SK-MEL-5 (cell line): ENCODE data around the gene CDHR2. TPM values are rescaled to one million over a fixed set of nuclear protein-coding genes. Genes with fewer than 3 reads are reported as not detected.

Experiments
- DNase-seq: peaks from one replicate; pipeline ENCODE4 v3.0.0-alpha.2; 2016; ENCODE audit warnings: low read depth, low spot score
- in situ Hi-C: cut with HindIII; loops from 2 replicates; pipeline ENCODE4 v1.10.0; 2016; ENCODE audit warnings: low sequenced_read_pairs, high pct_unique_total_duplicates, low pct_unique_long_range_greater_than_20kb
- small RNA-seq, 2 experiments: library from RNA; depleted of rRNA; stranded (forward); fragments of <200 nt; gene quantifications; one replicate each; pipeline ENCODE3, GENCODE V24; 2014
- total RNA-seq: library from RNA; depleted of rRNA; stranded (reverse); fragments of >200 nt; shearing (Covaris generic); gene quantifications from 2 replicates; pipeline ENCODE4 v1.2.3, GENCODE V29; 2014; rRNA removed

The CDHR2 gene
- total RNA-seq, 1 experiment from 2014 or later, result not detected

DNA sequence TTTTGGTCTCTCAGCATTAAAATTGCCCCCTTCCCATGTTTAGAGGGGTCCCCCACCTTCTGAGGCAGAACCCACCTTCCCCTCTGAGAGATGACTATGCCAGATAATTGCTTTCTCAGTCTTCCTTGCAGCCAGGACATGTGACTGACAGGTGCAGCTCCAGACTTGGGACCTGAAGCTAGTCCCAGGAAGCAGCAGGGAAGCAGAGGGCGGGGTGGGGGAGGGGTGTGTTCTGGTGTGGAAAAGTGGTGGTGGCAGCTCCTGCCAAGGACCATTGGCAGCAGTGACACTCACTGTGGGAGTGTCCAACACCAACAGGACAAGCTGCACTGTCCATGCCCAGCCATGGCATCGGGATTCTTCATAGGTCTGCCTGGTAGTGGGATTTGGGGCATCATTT is 83.6 kb downstream of the CDHR2 start:
- in situ Hi-C loops, result no loop called here
- DNase-seq, result no peak

DNA sequence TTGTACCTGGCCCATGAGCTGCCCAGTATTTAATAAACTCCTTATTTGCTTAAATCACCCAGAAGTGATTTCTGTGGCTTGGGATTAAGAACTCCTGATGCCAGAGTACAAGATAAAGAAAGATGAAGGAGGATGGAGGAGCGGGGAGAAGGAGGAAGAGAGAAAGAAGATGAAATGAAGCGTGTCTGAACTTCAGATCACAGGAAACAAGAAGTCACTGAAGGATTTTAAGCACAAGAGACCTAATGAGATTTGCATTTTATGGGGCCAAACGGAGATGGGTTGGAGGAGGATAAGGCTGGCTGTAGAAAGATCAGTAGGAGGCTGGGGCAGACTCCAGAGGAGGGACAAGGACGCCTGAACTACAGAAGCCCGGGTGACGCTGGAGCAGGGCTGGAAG is 84.5 kb downstream of the CDHR2 start:
- DNase-seq, result no peak
- in situ Hi-C loops, result no loop called here

DNA sequence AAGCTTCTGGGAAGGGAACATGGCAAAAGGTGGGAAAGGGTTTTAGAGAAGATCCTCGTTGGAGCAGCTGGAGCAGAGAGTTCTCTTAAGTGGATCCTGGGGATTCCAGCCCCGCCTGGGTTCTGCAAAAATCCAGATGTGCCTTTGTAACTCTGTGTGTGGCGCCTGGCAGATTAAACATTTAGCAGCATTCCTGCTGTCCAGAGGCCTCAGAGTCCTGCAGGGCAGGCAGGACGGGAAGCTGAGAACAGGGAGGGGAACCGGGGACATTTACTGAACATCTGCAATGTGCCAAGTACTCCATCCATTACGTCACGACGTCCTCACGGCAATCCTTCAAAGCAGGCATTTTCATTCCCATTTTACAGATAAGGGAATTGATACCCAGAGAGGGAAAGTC is 87.3 kb downstream of the CDHR2 start:
- in situ Hi-C loops, result no loop called here
- no peak for DNase-seq

DNA sequence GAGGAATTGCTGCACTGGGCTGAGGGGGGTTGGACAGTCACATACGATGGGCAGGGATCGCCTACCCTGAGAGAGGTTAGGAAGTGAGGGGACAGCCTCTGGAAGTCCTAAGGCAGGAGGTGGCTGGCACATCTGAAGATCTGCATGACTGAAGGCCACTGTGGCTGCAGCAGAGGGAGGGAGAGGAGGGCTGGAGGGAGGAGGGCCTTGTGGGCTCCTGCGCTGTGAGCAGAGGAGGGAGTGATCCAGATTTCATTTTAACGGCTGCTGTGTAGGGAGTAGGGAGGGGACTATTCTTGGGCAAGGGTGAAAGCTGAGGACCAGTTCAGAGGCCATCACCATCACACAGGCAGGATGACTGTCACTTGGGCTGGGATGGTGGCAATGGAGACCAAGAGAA is 88.4 kb downstream of the CDHR2 start:
- in situ Hi-C loops, result no loop called here

DNA sequence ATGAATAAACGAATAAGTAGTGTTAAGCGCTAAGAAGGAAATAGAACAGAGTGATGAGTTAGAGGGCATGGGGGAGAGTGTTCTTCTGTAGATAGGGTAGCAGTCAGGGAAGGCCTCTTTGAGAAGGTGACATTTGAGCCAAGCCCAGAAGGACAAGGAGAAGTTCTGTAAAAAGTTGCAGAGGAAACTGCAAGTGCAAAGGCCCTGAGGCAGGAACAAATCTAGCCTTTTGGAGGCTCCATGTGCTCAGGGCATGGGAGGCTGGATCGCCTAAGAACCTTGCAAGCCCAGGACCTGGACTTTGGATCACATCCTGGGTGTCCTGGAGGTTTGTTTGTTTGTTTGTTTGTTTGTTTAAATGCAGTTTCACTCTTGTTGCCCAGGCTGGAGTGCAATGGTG is 89.3 kb downstream of the CDHR2 start:
- in situ Hi-C loops, result no loop called here
- no peak for DNase-seq

More for the DNA sequence above, 88.4 kb downstream of the CDHR2 start:
- DNase-seq, result no peak

DNA sequence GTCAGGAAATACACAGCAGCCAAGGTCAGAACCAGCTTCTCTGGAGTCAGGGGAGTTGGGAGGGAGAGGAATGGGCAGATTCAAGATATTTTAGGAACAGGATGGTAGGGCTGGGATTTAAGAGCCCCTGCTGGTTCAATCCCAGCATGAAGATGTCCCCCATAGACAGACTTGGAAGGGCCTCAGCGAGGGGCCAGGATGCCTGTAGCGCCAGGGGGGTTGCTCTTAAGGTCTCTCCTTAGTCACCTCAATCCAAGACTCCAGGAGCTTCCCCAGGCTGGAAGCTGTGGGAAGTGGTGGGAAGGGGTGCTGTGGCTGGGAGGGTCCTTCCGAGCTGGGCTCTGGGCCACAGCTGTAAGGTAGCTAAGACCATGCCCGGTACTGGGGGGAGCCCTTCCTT is 90.1 kb downstream of the CDHR2 start:
- in situ Hi-C loops, result no loop called here

DNA sequence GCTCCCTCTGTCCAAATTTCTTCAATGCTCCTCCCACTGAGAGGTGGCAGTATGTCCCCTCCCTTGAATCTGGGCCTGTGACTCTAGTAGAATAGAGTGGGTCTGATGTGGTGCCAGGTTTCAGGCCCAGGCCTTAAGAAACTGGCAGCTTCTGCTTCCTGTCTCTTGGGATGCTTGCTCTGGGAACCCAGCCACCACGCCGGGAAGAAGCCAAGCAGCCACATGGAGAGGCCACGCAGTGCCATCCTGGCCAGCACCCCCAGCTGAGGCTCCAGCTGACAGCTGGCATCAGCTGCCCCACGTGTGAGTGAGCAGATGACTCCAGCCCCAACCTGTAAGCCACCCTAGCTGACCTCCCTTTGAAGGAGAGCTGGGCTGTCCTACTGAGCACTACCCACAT is 90.8 kb downstream of the CDHR2 start:
- no peak for DNase-seq
- in situ Hi-C loops, result no loop called here

More for the DNA sequence above, 90.1 kb downstream of the CDHR2 start:
- no peak for DNase-seq

DNA sequence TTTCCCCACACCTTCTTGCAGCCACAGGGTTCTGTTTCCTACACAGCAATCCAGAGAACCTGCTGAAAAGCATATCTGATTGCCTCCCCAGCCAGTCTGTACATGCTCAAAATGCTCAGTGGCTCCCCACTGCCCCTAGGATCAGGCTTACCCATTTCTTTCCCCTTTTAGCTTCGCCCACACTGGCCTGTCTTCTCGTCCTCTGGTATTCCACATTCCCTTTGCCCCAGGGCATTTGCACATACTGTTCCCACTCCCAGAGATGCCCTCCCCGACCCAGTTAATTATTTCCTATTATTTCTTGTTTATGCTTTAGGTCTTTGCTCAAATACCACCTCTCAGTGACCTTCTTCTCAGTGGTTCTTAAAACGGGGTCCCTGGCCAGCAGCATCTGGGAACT is 91.5 kb downstream of the CDHR2 start:
- DNase-seq, result no peak
- in situ Hi-C loops, result no loop called here

DNA sequence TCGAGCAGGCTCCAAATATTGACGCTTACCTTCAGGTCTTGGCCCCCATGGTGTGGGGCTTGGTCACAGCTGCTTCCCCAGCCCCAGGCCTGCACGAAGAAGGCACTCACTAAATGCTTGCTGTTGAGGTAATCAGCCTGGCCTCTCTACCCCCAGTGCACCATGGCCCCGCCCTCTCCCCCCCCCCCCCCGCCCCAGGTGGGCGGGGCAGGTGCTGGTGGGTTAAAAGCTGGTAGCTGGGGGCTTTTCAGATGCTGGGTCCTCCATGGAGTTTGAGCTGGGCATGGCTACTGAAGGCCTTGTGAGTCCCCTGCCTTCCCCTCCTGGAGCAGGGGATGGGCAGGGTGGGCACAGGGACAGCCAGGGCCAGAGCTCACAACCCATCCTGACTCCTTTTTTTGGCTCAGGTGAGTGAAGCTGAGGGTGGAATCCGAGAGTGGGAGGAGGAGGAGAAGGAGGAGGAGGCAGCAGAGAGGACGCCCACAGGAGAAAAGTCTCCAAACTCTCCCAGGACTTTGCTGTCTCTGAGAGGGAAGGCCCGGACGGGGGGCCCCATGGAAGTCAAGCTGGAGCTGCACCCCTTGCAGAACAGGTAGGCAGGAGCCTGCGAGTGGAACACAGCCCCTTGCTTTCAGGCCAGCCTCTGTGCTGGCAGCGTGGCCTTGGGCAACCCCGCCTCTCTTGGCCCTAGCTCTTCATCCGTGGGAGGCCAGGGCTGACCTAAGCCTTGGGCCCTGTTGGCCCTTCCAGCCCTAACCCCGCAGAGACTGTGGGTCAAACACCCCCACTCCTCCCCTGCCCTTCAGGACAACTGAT is 93.7 kb downstream of the CDHR2 start:
- in situ Hi-C loops, result no loop called here
- no peak for DNase-seq

DNA sequence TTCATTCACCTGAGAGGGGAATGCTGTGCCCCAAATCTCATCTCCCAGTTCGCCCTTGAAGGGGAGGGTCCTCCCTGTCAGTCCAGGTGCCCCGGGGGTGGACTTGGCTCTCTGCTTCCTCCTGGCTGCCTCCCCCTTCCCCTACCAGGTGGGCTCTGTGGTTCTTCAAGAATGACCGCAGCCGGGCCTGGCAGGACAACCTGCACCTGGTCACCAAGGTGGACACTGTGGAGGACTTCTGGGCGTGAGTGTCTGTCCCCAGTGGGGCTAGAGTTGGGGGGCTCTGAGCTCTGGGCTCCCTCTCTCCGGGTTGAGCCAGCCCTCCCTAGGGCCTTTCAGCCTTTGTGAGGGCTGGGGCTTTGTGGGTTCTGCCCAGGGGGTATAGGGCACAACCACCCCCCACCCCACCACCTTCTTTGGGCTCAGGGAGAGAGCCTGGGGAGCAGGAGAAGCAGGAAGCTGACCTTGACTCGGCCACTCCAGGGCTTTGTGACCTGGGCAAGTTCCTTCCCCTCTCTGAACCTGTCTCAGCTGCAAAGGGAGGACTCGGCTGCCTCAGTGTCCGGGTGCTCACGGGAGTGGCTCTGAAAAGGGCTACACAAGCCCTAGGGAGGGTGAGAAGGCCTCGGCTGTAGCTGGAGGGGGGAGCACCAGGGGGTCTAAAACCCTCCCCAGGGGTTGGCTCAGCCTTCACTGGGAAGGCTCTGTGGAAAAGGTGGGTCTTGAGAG is 94.5 kb downstream of the CDHR2 start:
- in situ Hi-C loops, result no loop called here
- no peak for DNase-seq

DNA sequence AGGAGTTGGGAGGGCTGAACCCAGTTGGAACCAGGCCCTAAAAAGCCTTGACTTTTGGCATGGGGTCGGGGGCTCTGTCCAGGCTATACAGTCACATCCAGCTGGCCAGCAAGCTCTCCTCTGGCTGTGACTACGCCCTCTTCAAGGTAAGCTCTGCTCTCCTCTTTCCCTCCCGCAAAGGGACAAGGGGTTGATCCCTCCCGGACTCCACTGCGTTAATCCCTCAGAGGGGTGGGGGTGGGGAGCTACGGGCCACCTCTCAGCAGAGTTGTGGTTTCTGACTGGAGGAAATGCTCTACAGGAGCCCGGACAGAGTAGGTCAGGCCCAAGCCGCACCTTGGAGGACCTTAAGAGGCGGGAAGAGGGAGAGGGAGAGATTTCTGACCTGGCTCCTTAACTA is 95.2 kb downstream of the CDHR2 start:
- no peak for DNase-seq
- in situ Hi-C loops, result no loop called here

DNA sequence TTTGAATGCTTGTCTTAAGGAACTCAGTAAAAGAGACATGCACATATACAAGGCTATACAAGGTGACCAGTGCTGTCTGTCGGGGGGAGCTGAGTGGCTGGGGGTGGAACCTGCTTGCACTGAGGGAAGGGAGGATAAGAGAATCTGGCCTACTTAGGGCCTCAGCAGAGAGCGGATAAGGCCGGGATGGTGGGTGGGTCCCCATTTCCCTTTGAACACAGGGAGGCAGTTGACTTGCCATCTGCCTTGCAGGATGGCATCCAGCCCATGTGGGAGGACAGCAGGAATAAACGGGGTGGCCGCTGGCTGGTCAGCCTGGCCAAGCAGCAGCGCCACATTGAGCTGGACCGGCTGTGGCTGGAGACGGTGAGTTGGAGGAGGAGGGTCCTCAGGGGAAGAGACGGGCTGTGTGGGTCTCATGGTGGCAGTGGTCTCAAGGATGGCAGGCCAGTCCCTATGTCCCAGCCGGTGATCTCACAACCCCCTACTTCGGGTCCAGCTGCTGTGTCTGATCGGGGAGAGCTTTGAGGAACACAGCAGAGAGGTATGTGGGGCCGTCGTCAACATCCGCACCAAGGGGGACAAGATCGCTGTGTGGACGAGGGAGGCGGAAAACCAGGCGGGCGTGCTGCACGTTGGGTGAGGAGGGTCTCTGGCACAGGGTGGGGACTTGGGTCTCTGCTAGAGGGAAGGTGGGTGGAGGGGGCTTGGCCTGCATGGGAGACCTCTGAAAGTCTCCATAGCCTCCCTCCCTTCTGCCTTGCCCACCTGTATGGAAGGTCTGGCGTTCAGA is 95.9 kb downstream of the CDHR2 start:
- no peak for DNase-seq
- in situ Hi-C loops, result no loop called here

Small RNA genes lying within 50 kb of the gene (small RNA-seq; reads per million reads assigned to genes)
- 0 reads per million in 2 experiments for gene MIR4281
- gene RF00019, result 0 reads per million in 2 experiments
- gene RN7SL684P, result 0 reads per million in 2 experiments

Other genes starting within 250 kb of the CDHR2 start
- gene KIAA1191, start 187.6 kb upstream of the CDHR2 start, total RNA-seq, result 30.6 and 39.5 TPM in 2 replicates
- 0.03 and 0.05 TPM in 2 replicates for gene ARL10, start 183.9 kb upstream of the CDHR2 start, total RNA-seq
- 31.8 and 32.0 TPM in 2 replicates for gene NOP16, start 160.7 kb upstream of the CDHR2 start, total RNA-seq
- 210 and 216 TPM in 2 replicates for gene HIGD2A, start 160.6 kb upstream of the CDHR2 start, total RNA-seq
- gene CLTB, start 132.8 kb upstream of the CDHR2 start, total RNA-seq, result 51.5 and 58.3 TPM in 2 replicates
- gene FAF2, start 101.0 kb upstream of the CDHR2 start, total RNA-seq, result 36.6 and 40.8 TPM in 2 replicates
- gene RNF44, start 11.9 kb upstream of the CDHR2 start, total RNA-seq, result 7.7 and 7.8 TPM in 2 replicates
- 4.1 and 5.0 TPM in 2 replicates for gene GPRIN1, start 60.8 kb downstream of the CDHR2 start, total RNA-seq
- 0.11 and 0.26 TPM in 2 replicates for gene SNCB, start 81.2 kb downstream of the CDHR2 start, total RNA-seq
- not detected in 2 replicates for gene EIF4E1B, start 81.3 kb downstream of the CDHR2 start, total RNA-seq
- 19.7 and 20.5 TPM in 2 replicates for gene TSPAN17, start 98.1 kb downstream of the CDHR2 start, total RNA-seq